HepG2 (cell line): Measurements from ENCODE around the gene FAM229A.

Experiments
- EED ChIP-seq: sonication (generic); formaldehyde crosslinking; IDR thresholded peaks from 2 replicates; pipeline ENCODE4 v1.5.0; 2020; ENCODE audit warnings: mild to moderate bottlenecking, missing genetic modification reagents
- EZH2 ChIP-seq: conservative IDR thresholded peaks from 2 replicates; pipeline ENCODE4 v1.6.1; 2012; ENCODE audit warnings: mild to moderate bottlenecking, low read depth, low read length, moderate library complexity
- FOXO1 ChIP-seq: sonication (generic); formaldehyde crosslinking; IDR thresholded peaks from 2 replicates; pipeline ENCODE4 v1.4.0; 2020; ENCODE audit warnings: missing genetic modification reagents
- MXD1 ChIP-seq: sonication (generic); formaldehyde crosslinking; IDR thresholded peaks from 2 replicates; pipeline ENCODE4 v1.4.0; 2020; ENCODE audit warnings: mild to moderate bottlenecking, missing genetic modification reagents
- NR3C1 ChIP-seq: sonication (generic); formaldehyde crosslinking; IDR thresholded peaks from 2 replicates; pipeline ENCODE4 v1.4.0; 2020; ENCODE audit warnings: missing genetic modification reagents
- SATB2 ChIP-seq: sonication (generic); formaldehyde crosslinking; IDR thresholded peaks from 2 replicates; pipeline ENCODE4 v1.5.0; 2020; ENCODE audit warnings: missing genetic modification reagents
- ZNF644 ChIP-seq: IDR thresholded peaks from 2 replicates; pipeline ENCODE4 v1.6.1; 2016; ENCODE audit warnings: low read depth

GRCh38 chr1:32335535-32335789 is 26.8 kb downstream of the FAM229A start:
- no peak for TF ChIP-seq NR3C1
- no peak for TF ChIP-seq EZH2
- TF ChIP-seq FOXO1 (CRISPR knock-in tag), result no peak
- no peak for TF ChIP-seq MXD1 (CRISPR knock-in tag)
- no peak for TF ChIP-seq SATB2 (CRISPR knock-in tag)
- TF ChIP-seq ZNF644 (CRISPR knock-in tag), result no peak
- no peak for TF ChIP-seq EED (CRISPR knock-in tag)
